ENCODE results near the gene PSMG1. TPM values are rescaled to one million over a fixed set of nuclear protein-coding genes. Genes with fewer than 3 reads are reported as not detected.
"Not testable (repeated sequence)": the region's sequence is repeated elsewhere in the genome, so short reads cannot be mapped to it uniquely, and the experiment has no call there.

PSMG1 gene
- total RNA-seq, 1 donor: 61.2 TPM

- H3K27me3 ChIP-seq (ENCODE audit: insufficient read depth, low read length): no peaks in the 10 kb centered on the region
- no peaks in the 10 kb centered on the region for H3K79me2 ChIP-seq (ENCODE audit: insufficient read depth, low read length)
- no peak overlapping the region for H2AFZ ChIP-seq (ENCODE audit: low read length)
- H3K4me3 ChIP-seq (ENCODE audit: insufficient read depth, low read length): no peak overlapping the region
- no peak for TF ChIP-seq CTCF (IDR thresholded peaks at IDR 0.05; ENCODE audit: extremely low read depth, low read depth, low read length)
- no peak overlapping the region for H3K4me2 ChIP-seq (ENCODE audit: insufficient read depth, low read length)
- H4K20me1 ChIP-seq (ENCODE audit: insufficient read depth, low read length): no peaks in the 10 kb centered on the region
- no peaks in the 10 kb centered on the region for H3K4me1 ChIP-seq (ENCODE audit: insufficient read depth, low read length)
- H3K9me3 ChIP-seq (ENCODE audit: low read depth, low read length): peaks cover 4% of the 10 kb centered on the region
- no peak overlapping the region for H3K27ac ChIP-seq (ENCODE audit: low read depth, low read length)
- H3K36me3 ChIP-seq (ENCODE audit: insufficient read depth, low read length): peaks cover 22% of the 10 kb centered on the region
- no peak for DNase-seq (ENCODE audit: insufficient read length, low spot score, missing footprints)
Observed at GRCh38 chr21:39168800-39169199, 14.5 kb downstream of the PSMG1 start.

DNA sequence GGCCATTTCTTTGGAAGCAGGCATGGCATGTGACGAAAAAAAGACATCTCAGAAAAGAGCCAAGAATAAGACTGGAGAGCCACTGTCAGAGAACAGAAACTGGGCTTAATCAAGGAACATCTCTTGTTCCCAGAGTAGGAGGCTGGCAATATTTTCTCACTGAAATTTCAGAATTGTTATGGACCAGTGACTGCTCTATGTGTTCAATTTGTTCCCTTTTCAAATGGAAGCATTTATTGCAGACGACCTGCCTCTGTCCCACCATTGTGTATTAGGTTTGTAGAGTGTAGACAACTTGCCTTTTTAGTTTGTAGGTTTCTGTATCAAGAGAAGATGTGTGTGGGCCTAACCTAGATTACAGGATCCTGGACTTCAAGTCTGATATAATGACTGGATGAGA lies 18.7 kb downstream of the PSMG1 start:
- peaks cover 4% of the 10 kb centered on the region for H3K9me3 ChIP-seq (ENCODE audit: low read depth, low read length)
- H2AFZ ChIP-seq (ENCODE audit: low read length): no peak overlapping the region
- no peaks in the 10 kb centered on the region for H3K79me2 ChIP-seq (ENCODE audit: insufficient read depth, low read length)
- DNase-seq (ENCODE audit: insufficient read length, low spot score, missing footprints): no peak
- H3K4me2 ChIP-seq (ENCODE audit: insufficient read depth, low read length): no peak overlapping the region
- H4K20me1 ChIP-seq (ENCODE audit: insufficient read depth, low read length): no peaks in the 10 kb centered on the region
- no peaks in the 10 kb centered on the region for H3K36me3 ChIP-seq (ENCODE audit: insufficient read depth, low read length)
- H3K27ac ChIP-seq (ENCODE audit: low read depth, low read length): no peak overlapping the region
- TF ChIP-seq CTCF (IDR thresholded peaks at IDR 0.05; ENCODE audit: extremely low read depth, low read depth, low read length): no peak
- H3K4me1 ChIP-seq (ENCODE audit: insufficient read depth, low read length): no peaks in the 10 kb centered on the region
- H3K4me3 ChIP-seq (ENCODE audit: insufficient read depth, low read length): no peak overlapping the region
- no peaks in the 10 kb centered on the region for H3K27me3 ChIP-seq (ENCODE audit: insufficient read depth, low read length)

GRCh38 chr21:39161064-39161463 lies 22.2 kb downstream of the PSMG1 start:
- Histone ChIP-seq H3K27me3 (ENCODE audit: insufficient read depth, low read length) (no peaks in the 10 kb centered on the region), H3K4me2 (ENCODE audit: insufficient read depth, low read length) (no peak overlapping the region), H3K4me3 (ENCODE audit: insufficient read depth, low read length) (no peak overlapping the region), H2AFZ (ENCODE audit: low read length) (no peak overlapping the region), H3K36me3 (ENCODE audit: insufficient read depth, low read length) (no peaks in the 10 kb centered on the region), H4K20me1 (ENCODE audit: insufficient read depth, low read length) (no peaks in the 10 kb centered on the region), H3K79me2 (ENCODE audit: insufficient read depth, low read length) (no peaks in the 10 kb centered on the region), H3K4me1 (ENCODE audit: insufficient read depth, low read length) (no peaks in the 10 kb centered on the region), H3K9me3 (ENCODE audit: low read depth, low read length) (peaks cover 4% of the 10 kb centered on the region), H3K27ac (ENCODE audit: low read depth, low read length) (no peak overlapping the region)
- peak; percentile 67 for DNase-seq (ENCODE audit: insufficient read length, low spot score, missing footprints)
- TF ChIP-seq CTCF (IDR thresholded peaks at IDR 0.05; ENCODE audit: extremely low read depth, low read depth, low read length): no peak

DNA sequence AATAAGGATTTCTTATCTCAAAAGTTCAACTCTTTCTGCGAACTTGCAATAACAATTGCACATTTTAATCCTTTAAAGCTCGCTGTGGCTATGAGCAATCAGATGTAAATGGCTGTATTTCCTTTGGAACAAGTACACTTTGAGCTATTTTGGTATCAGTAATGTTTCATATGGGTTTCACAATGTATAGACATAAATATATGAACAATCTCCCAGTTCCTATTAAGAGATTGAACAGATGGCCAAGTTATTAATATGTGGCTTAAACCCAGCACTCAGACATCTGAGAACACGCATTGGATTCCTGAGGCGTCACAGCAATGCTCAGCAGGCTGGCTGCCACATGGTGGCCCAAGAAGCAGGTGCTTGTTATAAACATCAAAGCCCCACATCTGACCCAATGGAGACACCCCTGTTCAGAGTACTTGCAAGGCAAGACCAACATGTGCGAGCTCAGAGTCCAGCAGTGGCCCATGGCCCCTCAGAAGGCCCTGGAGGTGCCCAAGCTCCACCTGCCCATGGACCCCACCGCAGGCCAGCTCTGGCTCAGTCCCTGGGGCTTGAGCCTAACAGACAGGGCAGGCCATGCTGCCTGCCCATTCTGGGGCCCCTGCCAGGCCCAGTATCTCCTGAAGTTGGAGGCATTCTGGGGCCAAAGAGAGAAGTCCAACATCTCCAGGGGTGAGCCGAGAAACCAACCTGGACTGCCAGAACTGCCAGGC lies 23.7 kb downstream of the PSMG1 start:
- H3K9me3 ChIP-seq (ENCODE audit: low read depth, low read length): no peaks in the 10 kb centered on the region
- H2AFZ ChIP-seq (ENCODE audit: low read length): no peak overlapping the region
- H4K20me1 ChIP-seq (ENCODE audit: insufficient read depth, low read length): no peaks in the 10 kb centered on the region
- no peaks in the 10 kb centered on the region for H3K79me2 ChIP-seq (ENCODE audit: insufficient read depth, low read length)
- H3K27me3 ChIP-seq (ENCODE audit: insufficient read depth, low read length): no peaks in the 10 kb centered on the region
- TF ChIP-seq CTCF (IDR thresholded peaks at IDR 0.05; ENCODE audit: extremely low read depth, low read depth, low read length): no peak
- H3K36me3 ChIP-seq (ENCODE audit: insufficient read depth, low read length): no peaks in the 10 kb centered on the region
- no peak overlapping the region for H3K27ac ChIP-seq (ENCODE audit: low read depth, low read length)
- peaks cover 4% of the 10 kb centered on the region for H3K4me1 ChIP-seq (ENCODE audit: insufficient read depth, low read length)
- no peak overlapping the region for H3K4me3 ChIP-seq (ENCODE audit: insufficient read depth, low read length)
- peak; percentile 89 for DNase-seq (ENCODE audit: insufficient read length, low spot score, missing footprints)
- no peak overlapping the region for H3K4me2 ChIP-seq (ENCODE audit: insufficient read depth, low read length)

- not testable (repeated sequence) for H3K27ac ChIP-seq (ENCODE audit: low read depth, low read length); H2AFZ ChIP-seq (ENCODE audit: low read length); H3K79me2 ChIP-seq (ENCODE audit: insufficient read depth, low read length); H3K4me3 ChIP-seq (ENCODE audit: insufficient read depth, low read length); H3K27me3 ChIP-seq (ENCODE audit: insufficient read depth, low read length); H3K9me3 ChIP-seq (ENCODE audit: low read depth, low read length); H3K4me1 ChIP-seq (ENCODE audit: insufficient read depth, low read length); H3K4me2 ChIP-seq (ENCODE audit: insufficient read depth, low read length); H4K20me1 ChIP-seq (ENCODE audit: insufficient read depth, low read length); DNase-seq (ENCODE audit: insufficient read length, low spot score, missing footprints); H3K36me3 ChIP-seq (ENCODE audit: insufficient read depth, low read length)
Observed at GRCh38 chr21:39157241-39157640, 26.0 kb downstream of the PSMG1 start.

Data from osteoblast (primary cell).